ENCODE results near the gene TTLL4.

Gene TTLL4

DNA sequence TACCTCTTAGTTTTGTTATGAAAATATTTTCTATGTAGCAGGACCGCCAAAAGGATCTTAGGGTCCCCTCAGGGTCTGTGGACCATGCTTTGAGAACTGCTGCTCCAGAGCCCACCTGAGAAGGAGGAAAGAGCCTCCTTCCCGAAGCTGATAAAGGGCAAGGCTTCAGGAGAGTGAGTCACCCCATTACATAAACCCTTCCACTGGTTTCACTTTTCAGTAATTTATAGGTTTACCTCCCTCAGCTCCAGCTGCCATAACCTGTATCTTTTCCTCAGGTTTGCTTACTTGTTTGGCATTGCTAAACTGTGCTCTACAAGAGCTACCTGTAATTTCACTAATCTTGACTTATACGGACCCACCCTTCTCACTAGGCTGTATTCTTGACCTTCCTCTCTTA, 6.6 kb downstream of the TTLL4 start:
- no peak for DNase-seq (ENCODE audit: low read depth, low spot score)

GRCh38 chr2:218718058-218718457, 7.4 kb downstream of the TTLL4 start:
- no peak for DNase-seq (ENCODE audit: low read depth, low spot score)

DNA sequence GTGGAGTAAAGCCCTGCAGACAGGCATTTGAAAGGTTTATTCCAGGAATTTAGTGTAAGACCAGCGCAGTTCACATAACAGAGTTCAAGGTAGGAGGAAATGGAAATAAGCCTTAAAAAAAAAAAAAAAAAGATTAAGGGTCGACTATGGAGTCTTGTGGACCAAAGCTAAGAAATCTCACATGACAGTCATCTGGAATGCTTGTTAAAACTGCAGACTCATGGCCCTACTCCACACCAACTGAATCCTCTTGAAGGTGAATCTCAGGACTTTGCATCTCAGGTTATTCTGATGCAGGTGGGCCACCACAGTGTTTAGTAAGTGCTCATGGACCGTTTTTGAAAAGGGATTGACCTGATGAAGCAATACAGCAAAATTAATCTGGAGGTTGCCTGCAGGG, 8.8 kb downstream of the TTLL4 start:
- no peak for DNase-seq (ENCODE audit: low read depth, low spot score)

- no peak for DNase-seq (ENCODE audit: low read depth, low spot score)
Measured at GRCh38 chr2:218720048-218721041, 9.7 kb downstream of the TTLL4 start.

DNA sequence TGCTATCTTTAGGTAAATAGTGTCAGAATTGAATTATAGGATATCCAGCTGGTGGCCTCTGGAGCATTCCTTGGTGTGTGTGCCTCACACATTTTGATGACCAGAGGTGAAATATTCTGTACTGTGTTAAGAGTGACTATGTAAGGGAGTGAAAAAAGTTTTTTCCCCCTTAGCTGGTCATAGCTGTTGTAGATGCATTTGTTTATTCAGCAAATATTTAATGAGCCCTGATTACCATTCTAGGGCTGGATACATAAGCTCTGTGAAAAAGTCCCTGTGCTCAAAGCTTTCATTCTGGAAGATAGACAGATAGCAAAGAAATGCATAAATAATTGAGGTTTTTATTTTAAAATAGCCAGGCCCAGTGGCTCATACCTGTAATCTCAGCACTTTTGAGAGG, 10.9 kb downstream of the TTLL4 start:
- DNase-seq (ENCODE audit: low read depth, low spot score) = no peak

GRCh38 chr2:218721934-218722333, 11.3 kb downstream of the TTLL4 start:
- DNase-seq (ENCODE audit: low read depth, low spot score) = no peak

DNA sequence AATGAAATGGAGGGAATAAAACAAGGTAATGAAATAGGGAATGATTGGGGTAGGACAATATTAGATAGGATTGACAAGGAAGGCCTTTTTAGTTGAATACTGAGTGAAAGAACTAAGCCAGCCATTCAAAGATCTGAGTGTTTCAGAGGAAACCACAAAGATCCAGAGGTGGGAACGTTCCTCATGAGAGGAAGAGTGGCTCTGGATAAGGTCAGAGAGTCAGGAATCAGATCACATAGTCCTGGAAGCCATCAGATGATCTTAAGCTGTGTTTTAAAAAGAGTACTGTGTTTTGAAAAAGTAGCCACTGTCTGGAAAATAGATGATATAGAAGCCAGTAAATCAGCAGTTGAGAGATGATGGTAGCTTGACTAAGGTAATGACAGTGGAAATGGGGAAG, 11.8 kb downstream of the TTLL4 start:
- DNase-seq (ENCODE audit: low read depth, low spot score) = no peak

- no peak for DNase-seq (ENCODE audit: low read depth, low spot score)
Measured at GRCh38 chr2:218722876-218723785, 12.5 kb downstream of the TTLL4 start.

DNA sequence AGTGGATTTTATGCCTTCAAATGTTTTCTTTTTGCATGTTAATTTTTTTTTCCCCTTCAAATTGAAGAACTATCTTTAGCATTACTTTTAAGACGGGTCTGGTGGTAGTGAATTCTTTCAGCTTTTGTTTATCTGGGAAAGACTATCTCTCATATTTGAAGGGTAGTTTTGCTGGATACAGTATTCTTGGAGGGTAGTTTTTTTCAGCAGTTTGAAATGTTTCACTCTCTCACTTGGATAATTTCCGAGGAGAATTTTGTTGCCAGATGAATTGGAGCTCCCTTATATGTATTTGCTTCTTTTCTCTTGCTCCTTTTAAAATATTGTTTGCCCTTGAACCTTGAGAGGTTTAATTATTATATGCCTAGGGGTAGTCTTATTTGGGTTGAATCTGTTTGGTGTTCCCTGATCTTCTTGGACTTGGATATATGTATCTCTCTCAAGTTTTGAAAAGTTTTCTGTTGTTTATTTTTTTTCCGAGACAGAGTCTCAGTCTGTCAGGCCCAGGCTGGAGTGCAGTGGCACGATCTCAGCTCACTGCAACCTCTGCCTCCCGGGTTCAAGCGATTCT, 15.5 kb downstream of the TTLL4 start:
- DNase-seq (ENCODE audit: low read depth, low spot score) = no peak

DNA sequence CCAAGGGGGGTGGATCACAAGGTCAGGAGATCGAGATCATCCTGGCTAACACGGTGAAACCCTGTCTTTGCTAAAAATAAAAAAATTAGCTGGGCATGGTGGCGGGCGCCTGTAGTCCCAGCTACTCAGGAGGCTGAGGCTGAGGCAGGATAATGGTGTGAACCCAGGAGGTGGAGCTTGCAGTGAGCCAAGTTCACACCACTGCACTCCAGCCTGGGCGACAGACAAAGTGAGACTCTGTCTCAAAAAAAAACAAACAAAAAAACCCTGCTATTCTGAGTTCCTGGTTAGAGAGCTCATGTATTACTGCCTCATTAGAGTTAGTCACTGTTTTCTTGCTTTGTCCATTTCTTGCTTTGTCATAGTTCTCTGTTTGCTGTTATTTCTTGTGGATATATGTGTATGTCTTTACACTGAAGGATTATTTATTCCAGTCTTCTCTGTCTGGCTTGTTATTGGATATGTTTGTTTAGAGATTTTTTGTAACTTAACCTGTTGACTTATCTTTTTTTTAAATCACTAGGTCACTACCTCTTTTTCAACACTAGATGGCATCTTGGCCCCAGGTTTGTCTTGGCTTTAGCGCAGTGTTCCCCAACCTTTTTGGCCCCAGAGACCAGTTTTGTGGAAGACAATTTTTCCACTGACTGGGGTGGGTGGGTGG, 17.0 kb downstream of the TTLL4 start:
- no peak for DNase-seq (ENCODE audit: low read depth, low spot score)

DNA sequence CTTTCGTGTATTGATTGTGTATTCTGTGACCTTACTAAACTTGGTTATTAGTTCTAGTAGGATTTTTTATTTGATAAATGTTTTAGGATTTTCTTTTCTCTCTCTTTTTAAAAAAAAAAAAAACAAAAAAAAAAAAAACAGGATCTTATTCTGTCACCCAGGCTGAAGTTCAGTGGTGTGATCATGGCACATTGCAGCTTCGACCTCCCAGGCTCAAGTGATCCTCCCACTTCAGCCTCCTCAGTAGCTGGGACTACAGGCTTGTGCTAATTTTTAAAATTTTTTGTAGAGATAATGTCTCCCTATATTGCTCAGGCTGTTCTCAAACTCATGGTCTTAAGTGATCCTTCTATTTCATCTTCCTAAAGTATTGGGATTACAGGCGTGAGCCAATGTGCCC, 19.0 kb downstream of the TTLL4 start:
- no peak for DNase-seq (ENCODE audit: low read depth, low spot score)

- no peak for DNase-seq (ENCODE audit: low read depth, low spot score)
Measured at GRCh38 chr2:218732052-218732760, 21.6 kb downstream of the TTLL4 start.

DNA sequence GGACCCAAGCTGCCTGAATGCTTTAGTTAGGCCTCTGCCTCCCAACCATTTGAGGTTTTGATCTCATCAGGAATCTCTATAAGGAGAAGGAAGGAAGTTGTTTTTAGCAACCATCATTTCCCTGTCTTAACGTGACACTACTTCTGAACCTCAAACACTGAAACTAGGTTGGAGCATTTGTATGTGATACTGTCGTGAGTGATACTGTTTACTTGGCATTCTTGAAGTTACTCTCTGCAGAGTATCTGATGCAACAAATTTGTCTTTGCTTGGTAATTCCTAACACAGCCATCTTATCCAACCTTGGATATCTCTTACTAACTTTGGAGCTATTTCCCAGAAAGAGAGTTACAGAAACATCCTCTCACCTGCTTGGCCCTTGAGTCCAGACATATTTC, 22.1 kb downstream of the TTLL4 start:
- DNase-seq (ENCODE audit: low read depth, low spot score) = no peak

GRCh38 chr2:218733171-218734021, 22.8 kb downstream of the TTLL4 start:
- DNase-seq (ENCODE audit: low read depth, low spot score) = no peak

- no peak for DNase-seq (ENCODE audit: low read depth, low spot score)
Measured at GRCh38 chr2:218734190-218734975, 23.7 kb downstream of the TTLL4 start.

- no peak for DNase-seq (ENCODE audit: low read depth, low spot score)
Measured at GRCh38 chr2:218736531-218736930, 25.9 kb downstream of the TTLL4 start.

- no peak for DNase-seq (ENCODE audit: low read depth, low spot score)
Measured at GRCh38 chr2:218743068-218743467, 32.4 kb downstream of the TTLL4 start.

GRCh38 chr2:218744615-218745014, 34.0 kb downstream of the TTLL4 start:
- DNase-seq (ENCODE audit: low read depth, low spot score) = no peak

- DNase-seq (ENCODE audit: low read depth, low spot score) = no peak
Measured at GRCh38 chr2:218745160-218745558, 34.5 kb downstream of the TTLL4 start.
